GM18909 (cell line): ENCODE results near the gene GPC6.

Experiments used
- ATAC-seq: cut with Tn5 transposase; IDR thresholded peaks from one replicate; pipeline ENCODE4 v1.9.1; 2021; ENCODE audit warnings: mild to moderate bottlenecking; ENCODE audit not compliant: unreplicated experiment, poor library complexity

GPC6 gene

DNA sequence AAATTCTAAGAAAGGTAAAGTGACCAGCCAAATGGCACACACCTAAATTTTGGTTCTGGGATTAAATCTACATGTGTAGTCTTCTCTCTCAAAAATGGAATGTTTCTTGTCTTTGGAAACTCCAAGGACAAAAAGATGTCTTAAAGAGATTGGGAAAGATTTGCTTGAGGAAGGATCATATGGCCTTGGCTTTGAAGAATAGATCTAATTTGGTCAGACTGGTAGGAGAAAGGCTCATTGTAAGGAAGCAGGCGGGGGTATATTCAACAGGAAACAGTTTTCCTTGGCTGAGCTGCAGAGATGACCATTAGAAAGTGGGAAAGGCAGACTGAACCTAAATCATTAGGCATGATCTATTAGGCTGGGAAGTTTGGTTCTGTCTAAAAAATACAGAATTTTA is 887.6 kb downstream of the GPC6 start:
- no peak for ATAC-seq

- no peak for ATAC-seq
These were observed 888.4 kb downstream of the GPC6 start for GRCh38 chr13:94115054-94115453.

GRCh38 chr13:94119360-94119936 is 892.8 kb downstream of the GPC6 start:
- ATAC-seq: no peak

- ATAC-seq: no peak
These were observed 894.3 kb downstream of the GPC6 start for GRCh38 chr13:94120878-94121277.

- ATAC-seq: no peak
These were observed 895.1 kb downstream of the GPC6 start for GRCh38 chr13:94121686-94122085.

DNA sequence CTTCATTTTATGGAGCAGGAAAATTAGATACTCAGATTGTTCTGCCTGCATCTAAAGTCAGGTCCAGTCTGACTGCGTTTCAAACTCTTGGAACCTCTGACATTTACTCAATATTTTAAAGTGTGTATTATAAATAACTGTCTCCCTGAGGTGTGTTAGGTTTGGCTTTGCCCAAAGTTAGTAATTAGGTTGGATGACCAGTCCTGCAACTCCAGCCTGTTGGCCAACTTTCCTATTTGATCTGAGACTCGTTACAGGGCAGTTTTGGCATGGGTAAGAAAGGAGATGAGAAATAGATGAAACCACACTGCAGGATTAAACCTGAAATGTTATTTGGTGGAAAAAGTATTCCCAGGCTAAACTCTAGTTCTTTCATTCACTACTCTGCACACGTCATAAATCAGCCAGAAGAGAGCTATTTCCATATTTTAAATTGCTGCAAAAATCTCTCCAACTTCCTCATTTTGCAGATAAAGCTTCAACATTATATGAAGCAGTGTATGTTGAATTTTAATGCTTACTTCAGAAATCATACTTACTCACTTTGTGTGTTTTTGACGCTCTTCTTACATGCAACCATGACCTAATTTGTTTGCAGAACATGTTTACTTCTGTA is 895.8 kb downstream of the GPC6 start:
- no peak for ATAC-seq

GRCh38 chr13:94123557-94123956 is 897.0 kb downstream of the GPC6 start:
- no peak for ATAC-seq

DNA sequence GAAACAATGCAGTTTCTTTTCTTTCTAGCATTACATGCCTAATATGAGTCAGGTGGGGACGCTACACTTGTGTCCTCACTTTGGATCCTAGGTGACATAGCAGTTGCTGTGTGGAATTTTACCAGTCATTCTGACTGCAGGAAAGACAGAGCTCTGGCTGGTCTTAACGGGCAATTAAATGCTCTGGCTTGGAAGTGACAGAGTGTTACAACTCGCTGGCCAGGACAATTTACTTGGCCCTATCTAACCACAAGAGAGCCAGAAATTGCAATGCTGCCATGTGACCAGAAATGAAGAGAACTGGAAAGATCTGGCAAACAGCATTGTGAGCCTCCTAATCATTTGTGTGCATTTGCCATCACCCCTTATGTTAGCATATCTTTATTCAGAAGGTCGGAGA is 901.8 kb downstream of the GPC6 start:
- no peak for ATAC-seq

- no peak for ATAC-seq
These were observed 902.9 kb downstream of the GPC6 start for GRCh38 chr13:94129490-94129894.

GRCh38 chr13:94138831-94139230 is 912.2 kb downstream of the GPC6 start:
- no peak for ATAC-seq

- ATAC-seq: no peak
These were observed 912.9 kb downstream of the GPC6 start for GRCh38 chr13:94139393-94139995.

GRCh38 chr13:94140027-94140426 is 913.4 kb downstream of the GPC6 start:
- ATAC-seq: no peak

DNA sequence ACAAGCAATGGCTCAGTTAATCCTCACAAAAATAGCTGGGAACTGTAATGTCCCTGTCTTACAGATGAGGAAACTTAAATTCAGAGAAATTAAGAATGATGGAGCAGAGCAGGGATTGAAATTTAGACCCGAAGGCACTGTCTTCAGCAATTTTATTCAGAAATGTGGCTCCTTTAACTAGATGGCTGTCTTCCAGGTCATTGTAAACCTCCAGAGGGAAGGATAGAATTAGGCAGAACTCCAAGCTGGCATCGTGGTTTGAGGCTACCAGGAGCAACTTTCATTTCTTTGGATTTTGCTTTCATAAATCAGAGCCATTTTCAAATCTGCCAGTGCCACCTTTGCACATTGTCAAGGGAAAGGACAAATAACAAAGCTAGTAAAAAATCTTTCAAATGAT is 913.9 kb downstream of the GPC6 start:
- ATAC-seq: no peak

DNA sequence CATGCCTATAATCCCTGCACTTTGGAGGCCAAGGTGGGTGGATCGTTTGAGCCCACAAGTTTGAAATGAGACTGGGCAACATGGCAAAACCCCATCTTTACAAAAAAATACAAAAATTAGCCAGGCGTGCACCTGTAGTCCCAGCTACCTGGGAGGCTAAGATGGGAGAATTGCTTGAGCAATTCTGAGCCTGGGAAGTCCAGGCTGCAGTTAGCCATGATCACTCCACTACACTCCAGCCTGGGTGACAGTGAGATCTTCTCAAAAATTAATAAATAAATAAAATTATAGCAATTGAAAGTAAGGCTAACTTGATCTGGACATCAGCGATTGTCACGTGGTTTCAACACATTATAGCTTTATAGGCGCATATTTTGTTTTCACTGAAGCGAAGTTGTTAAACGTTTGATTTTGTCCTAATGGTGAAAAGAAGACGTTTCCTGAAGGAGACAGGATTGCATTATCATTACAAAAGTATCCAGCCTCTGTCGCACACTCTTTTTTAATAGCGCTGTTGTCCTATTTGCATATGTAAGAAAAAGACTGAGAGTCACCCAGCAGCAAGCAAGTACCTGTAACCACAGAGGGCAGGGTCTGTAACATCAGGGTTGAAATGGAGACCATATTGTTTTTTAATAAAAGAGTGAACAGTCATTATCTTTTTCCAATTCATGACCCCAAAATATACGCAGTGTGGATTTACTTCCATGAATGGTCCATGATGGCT is 917.2 kb downstream of the GPC6 start:
- no peak for ATAC-seq

DNA sequence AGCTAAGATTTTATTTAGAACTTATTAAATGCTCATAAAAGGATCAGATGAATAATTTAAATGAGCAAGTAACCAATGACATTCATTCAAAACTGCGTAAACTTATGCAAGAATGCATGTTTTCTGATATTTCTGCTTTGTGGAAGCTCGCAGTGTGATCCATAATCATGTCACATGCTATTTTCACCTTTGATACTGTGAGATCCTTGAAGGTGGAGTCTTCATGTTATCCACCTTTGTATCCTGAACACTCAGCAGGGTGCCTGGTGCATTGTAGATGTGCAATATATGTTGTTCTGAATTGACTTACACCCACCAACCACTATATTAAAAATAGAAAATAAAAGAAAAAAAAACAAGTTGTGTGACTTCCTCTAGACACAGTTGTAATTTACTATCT is 919.4 kb downstream of the GPC6 start:
- no peak for ATAC-seq

DNA sequence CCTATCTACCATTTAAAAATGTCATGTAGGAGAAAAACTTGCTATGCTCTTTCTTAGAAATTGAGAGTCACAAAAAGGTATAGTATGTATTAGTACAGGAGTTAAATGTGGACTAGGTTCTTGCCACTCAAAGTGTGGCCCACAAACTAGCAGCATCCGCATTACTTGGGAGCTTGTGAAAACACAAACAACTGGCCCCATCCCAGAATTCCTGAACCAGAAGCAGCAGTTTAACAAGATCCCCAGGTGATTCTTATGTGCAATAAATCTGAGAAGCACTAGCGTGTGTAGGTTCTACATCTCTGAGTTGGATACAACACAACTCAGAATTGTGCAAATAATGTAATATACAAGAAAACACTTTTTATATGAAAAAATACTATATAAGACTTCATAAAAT is 927.0 kb downstream of the GPC6 start:
- ATAC-seq: no peak

GRCh38 chr13:94154367-94154766 is 927.8 kb downstream of the GPC6 start:
- ATAC-seq: no peak

- no peak for ATAC-seq
These were observed 931.2 kb downstream of the GPC6 start for GRCh38 chr13:94157705-94158218.

GRCh38 chr13:94160875-94161274 is 934.3 kb downstream of the GPC6 start:
- ATAC-seq: no peak

GRCh38 chr13:94162289-94162688 is 935.7 kb downstream of the GPC6 start:
- no peak for ATAC-seq

GRCh38 chr13:94163535-94163934 is 936.9 kb downstream of the GPC6 start:
- ATAC-seq: no peak
